ENCODE data around the gene SNRNP70.
"Not testable (repeated sequence)": the region's sequence is repeated elsewhere in the genome, so short reads cannot be mapped to it uniquely, and the experiment has no call there.

Gene SNRNP70, protein sequence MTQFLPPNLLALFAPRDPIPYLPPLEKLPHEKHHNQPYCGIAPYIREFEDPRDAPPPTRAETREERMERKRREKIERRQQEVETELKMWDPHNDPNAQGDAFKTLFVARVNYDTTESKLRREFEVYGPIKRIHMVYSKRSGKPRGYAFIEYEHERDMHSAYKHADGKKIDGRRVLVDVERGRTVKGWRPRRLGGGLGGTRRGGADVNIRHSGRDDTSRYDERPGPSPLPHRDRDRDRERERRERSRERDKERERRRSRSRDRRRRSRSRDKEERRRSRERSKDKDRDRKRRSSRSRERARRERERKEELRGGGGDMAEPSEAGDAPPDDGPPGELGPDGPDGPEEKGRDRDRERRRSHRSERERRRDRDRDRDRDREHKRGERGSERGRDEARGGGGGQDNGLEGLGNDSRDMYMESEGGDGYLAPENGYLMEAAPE

DNA sequence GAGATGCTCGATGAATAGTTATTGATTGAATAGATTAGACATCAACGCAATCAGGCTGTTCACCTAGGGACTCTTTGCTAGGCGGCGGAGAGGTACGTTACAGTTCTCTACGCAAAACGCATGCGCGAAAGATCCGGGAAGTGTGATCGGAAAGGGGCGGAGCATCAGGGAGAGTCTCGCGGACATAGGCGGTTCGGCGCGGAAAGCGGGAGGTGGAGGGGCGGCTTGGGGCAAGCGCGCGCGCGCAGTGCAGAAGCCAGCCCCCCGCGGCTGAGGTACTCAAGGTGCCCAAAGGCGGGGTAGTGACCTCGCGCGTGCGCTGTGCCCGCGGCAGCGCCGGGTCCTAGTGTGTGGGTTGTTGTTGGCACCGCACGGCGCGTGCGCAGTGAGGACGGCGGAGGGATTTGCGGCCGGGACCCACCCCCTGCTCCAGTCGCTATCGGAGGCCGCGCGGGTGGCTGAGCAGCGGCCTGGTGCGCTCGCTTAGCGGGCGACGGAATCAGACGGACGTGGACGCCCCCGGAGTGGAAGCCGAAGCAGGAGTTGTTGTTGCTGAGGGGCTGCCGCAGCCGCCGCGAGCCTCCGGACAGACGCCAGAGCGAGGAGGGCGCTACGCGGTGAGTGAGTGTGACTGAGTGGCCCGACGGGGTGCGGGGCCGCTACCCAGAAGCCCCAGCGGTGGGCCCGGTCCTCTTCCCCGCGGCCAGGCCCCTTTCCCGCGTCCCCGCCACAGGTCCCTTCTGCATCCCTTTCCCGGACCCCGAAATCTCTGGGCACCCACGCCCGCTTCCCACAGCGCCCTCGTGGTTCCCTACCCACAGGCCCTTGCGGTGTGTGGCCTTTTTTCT is at the start of gene SNRNP70:
Gene SNRNP70, plus strand, starts transcription at position 432 of the 848 bp plus-strand sequence. CDS start 964 bp downstream, outside the sequence.
- Histone ChIP-seq H2AFZ (ENCODE audit: low read length, unreplicated experiment) (no peak within 1 kb of the TSS), H3K36me3 (ENCODE audit: insufficient read depth, low read length) (peaks cover 11% of the 10 kb centered on the region), H3K4me1 (ENCODE audit: control insufficient read depth, insufficient read depth, low read length, unreplicated experiment) (peaks cover 4% of the 10 kb centered on the region), H3K79me2 (ENCODE audit: control insufficient read depth, insufficient read depth, low read length, unreplicated experiment) (peaks cover 42% of the 10 kb centered on the region), H3K4me3 (ENCODE audit: low read depth, low read length) (peak within 1 kb of the TSS; percentile 85), H3K27ac (ENCODE audit: low read depth, low read length) (peak within 1 kb of the TSS; percentile 79), H3K27me3 (ENCODE audit: insufficient read depth, low read length) (no peaks in the 10 kb centered on the region)

DNA sequence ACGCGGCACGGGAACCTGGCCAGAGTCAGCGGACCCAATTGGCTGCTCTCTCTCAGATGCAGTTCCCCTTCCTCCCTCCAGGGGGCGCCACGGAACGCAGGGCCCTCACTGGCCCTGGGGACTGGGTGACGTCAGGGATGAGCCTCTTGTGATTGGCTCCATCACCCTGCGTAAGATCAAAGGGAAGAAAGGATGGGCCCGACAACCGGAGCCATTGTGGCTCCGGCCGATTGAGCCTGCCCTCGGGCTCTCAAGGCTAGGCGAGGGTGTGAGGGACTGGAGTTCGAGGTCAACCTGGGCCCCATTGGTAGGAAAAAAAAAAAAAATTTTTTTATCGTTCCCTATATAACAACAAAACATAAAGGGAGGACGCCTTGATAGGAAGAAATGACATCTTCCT is 48.4 kb upstream of the SNRNP70 start, which contains the start of gene CGB1:
Gene CGB1, minus strand, starts transcription at position 81 of the 400 bp plus-strand sequence. CDS start 184 bp downstream, outside the sequence.
- H3K36me3 ChIP-seq (ENCODE audit: insufficient read depth, low read length); H3K79me2 ChIP-seq (ENCODE audit: control insufficient read depth, insufficient read depth, low read length, unreplicated experiment); H3K4me3 ChIP-seq (ENCODE audit: low read depth, low read length); H2AFZ ChIP-seq (ENCODE audit: low read length, unreplicated experiment); H3K4me1 ChIP-seq (ENCODE audit: control insufficient read depth, insufficient read depth, low read length, unreplicated experiment); H3K27me3 ChIP-seq (ENCODE audit: insufficient read depth, low read length); H3K27ac ChIP-seq (ENCODE audit: low read depth, low read length): not testable (repeated sequence)

DNA sequence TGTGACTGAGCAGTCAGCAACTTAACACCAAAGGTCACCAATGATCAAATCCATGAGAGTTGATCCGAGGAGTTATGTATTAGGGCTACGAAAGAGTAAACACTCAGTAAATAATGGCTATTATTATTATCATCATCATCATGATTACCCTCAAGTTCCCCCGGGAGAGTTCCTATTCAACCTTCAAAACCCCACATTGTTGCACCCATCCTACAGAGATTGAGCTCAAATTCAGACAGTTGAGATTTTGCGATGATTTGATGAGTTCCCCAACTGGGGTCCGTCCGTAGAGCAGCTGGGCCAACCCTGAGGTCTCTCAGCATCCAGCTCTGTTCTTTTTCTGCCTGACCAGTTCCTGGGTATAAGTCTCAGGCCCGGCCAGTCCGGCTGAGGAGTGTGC is 47.1 kb upstream of the SNRNP70 start:
- H3K4me1 ChIP-seq (ENCODE audit: control insufficient read depth, insufficient read depth, low read length, unreplicated experiment); H3K4me3 ChIP-seq (ENCODE audit: low read depth, low read length); H2AFZ ChIP-seq (ENCODE audit: low read length, unreplicated experiment); H3K27ac ChIP-seq (ENCODE audit: low read depth, low read length); H3K36me3 ChIP-seq (ENCODE audit: insufficient read depth, low read length); H3K27me3 ChIP-seq (ENCODE audit: insufficient read depth, low read length); H3K79me2 ChIP-seq (ENCODE audit: control insufficient read depth, insufficient read depth, low read length, unreplicated experiment): not testable (repeated sequence)

DNA sequence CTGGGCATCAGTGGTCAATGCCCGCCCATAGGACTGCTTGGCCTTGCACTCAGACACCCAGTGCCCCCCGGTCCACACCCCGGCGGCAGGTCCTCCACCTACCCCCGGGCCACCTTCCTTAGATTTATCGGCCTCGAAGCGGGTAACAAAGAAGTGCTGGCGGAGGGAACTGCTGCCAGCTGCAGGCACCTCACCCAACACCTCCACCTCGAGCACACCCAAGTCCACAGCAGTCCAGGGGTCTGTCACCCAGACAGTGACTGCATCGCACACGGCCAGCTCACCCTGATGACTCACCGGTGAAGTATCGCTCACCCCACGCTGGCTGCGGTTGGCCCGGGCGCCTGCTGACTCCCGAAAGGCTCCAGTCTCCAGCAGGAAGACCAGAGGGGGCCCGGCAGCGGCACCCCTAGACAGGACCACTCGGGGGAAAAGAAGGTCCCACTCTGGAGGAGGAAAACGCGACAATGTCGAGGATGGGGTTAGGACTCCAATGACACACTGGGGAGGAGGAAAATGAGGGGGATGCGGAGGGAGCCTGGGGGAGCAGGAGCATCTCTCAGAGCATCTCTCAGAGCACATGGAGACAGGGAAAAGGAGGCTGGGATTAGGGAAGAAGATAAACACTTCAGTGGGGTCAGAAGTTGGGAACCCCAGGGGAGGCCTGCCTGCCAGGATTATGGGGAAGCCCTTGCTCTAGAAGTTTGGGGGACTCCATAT is 46.5 kb upstream of the SNRNP70 start:
- H3K36me3 ChIP-seq (ENCODE audit: insufficient read depth, low read length); H3K4me1 ChIP-seq (ENCODE audit: control insufficient read depth, insufficient read depth, low read length, unreplicated experiment); H2AFZ ChIP-seq (ENCODE audit: low read length, unreplicated experiment); H3K27ac ChIP-seq (ENCODE audit: low read depth, low read length); H3K79me2 ChIP-seq (ENCODE audit: control insufficient read depth, insufficient read depth, low read length, unreplicated experiment); H3K27me3 ChIP-seq (ENCODE audit: insufficient read depth, low read length); H3K4me3 ChIP-seq (ENCODE audit: low read depth, low read length): not testable (repeated sequence)

DNA sequence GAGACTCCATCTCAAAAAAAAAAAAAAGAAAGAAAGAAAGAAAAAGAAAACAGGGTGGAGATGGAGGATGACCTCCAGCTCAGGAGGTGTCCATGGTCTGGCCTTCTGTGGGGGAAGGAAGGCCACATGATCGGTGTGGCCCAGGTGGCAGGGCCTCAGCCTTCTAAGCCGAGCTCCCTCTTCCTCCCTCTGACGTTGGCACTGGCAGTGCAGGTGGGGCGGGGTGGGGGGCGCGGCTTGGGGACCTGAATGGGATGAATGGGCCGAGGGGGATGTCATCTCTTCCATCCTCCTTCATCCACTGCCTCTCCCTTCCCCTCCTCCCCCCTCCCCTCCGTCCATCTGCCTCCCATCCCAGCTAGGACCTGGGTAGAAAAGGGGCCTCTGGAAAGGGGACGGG is 45.5 kb upstream of the SNRNP70 start:
- not testable (repeated sequence) for H3K36me3 ChIP-seq (ENCODE audit: insufficient read depth, low read length)

DNA sequence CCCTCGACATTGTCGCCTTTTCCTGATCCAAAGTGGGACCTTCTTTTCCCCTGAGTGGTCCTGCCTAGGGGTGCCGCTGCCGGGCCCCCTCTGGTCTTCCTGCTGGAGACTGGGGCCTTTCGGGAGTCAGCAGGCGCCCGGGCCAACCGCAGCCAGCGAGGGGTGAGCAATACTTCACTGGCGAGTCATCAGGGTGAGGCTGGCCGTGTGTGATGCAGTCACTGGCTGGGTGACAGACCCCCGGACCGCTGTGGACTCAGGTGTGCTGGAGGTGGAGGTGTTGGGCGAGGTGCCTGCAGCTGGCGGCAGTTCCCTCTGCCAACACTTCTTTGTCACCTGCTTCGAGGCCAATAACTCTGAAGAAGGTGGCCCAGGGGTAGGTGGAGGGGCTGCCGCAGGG is 43.1 kb upstream of the SNRNP70 start:
- Histone ChIP-seq H3K4me1 (ENCODE audit: control insufficient read depth, insufficient read depth, low read length, unreplicated experiment) (no peaks in the 10 kb centered on the region), H3K27ac (ENCODE audit: low read depth, low read length) (no peak overlapping the region), H3K4me3 (ENCODE audit: low read depth, low read length) (no peak overlapping the region), H2AFZ (ENCODE audit: low read length, unreplicated experiment) (no peak overlapping the region), H3K27me3 (ENCODE audit: insufficient read depth, low read length) (no peaks in the 10 kb centered on the region), H3K36me3 (ENCODE audit: insufficient read depth, low read length) (no peaks in the 10 kb centered on the region), H3K79me2 (ENCODE audit: control insufficient read depth, insufficient read depth, low read length, unreplicated experiment) (no peaks in the 10 kb centered on the region)

More for the DNA sequence above, 45.5 kb upstream of the SNRNP70 start:
- not testable (repeated sequence) for H3K4me1 ChIP-seq (ENCODE audit: control insufficient read depth, insufficient read depth, low read length, unreplicated experiment); H3K79me2 ChIP-seq (ENCODE audit: control insufficient read depth, insufficient read depth, low read length, unreplicated experiment); H3K27ac ChIP-seq (ENCODE audit: low read depth, low read length); H3K27me3 ChIP-seq (ENCODE audit: insufficient read depth, low read length); H2AFZ ChIP-seq (ENCODE audit: low read length, unreplicated experiment); H3K4me3 ChIP-seq (ENCODE audit: low read depth, low read length)

DNA sequence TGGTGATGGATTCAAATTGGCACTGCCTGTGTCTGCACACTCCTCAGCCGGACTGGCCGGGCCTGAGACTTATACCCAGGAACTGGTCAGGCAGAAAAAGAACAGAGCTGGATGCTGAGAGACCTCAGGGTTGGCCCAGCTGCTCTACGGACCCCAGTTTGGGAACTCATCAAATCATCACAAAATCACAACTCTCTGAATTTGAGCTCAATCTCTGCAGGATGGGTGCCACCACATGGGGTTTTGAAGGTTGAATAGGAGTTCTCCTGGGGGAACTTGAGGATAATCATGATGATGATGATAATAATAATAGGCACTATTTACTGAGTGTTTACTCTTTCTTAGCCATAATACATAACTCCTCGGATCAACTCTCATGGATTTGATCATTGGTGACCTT is 42.6 kb upstream of the SNRNP70 start:
- not testable (repeated sequence) for H3K36me3 ChIP-seq (ENCODE audit: insufficient read depth, low read length); H3K79me2 ChIP-seq (ENCODE audit: control insufficient read depth, insufficient read depth, low read length, unreplicated experiment); H3K27me3 ChIP-seq (ENCODE audit: insufficient read depth, low read length); H2AFZ ChIP-seq (ENCODE audit: low read length, unreplicated experiment); H3K27ac ChIP-seq (ENCODE audit: low read depth, low read length); H3K4me1 ChIP-seq (ENCODE audit: control insufficient read depth, insufficient read depth, low read length, unreplicated experiment); H3K4me3 ChIP-seq (ENCODE audit: low read depth, low read length)

DNA sequence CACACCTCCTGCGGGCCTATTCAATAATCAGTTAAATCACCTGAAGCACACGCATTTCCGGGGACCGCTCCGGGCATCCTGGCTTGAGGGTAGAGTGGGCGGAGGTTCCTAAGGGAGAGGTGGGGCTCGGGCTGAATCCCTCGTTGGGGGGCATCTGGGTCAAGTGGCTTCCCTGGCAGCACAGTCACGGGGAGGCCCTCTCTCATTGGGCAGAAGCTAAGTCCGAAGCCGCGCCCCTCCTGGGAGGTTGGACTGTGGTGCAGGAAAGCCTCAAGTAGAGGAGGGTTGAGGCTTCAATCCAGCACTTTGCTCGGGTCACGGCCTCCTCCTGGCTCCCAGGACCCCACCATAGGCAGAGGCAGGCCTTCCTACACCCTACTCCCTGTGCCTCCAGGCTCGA is 41.7 kb upstream of the SNRNP70 start, which contains the start of gene CGB5:
Gene CGB5, plus strand, starts transcription at position 301 of the 400 bp plus-strand sequence. CDS start 362 bp downstream, outside the sequence.
- H2AFZ ChIP-seq (ENCODE audit: low read length, unreplicated experiment); H3K27ac ChIP-seq (ENCODE audit: low read depth, low read length); H3K36me3 ChIP-seq (ENCODE audit: insufficient read depth, low read length); H3K4me3 ChIP-seq (ENCODE audit: low read depth, low read length); H3K4me1 ChIP-seq (ENCODE audit: control insufficient read depth, insufficient read depth, low read length, unreplicated experiment); H3K27me3 ChIP-seq (ENCODE audit: insufficient read depth, low read length); H3K79me2 ChIP-seq (ENCODE audit: control insufficient read depth, insufficient read depth, low read length, unreplicated experiment): not testable (repeated sequence)

DNA sequence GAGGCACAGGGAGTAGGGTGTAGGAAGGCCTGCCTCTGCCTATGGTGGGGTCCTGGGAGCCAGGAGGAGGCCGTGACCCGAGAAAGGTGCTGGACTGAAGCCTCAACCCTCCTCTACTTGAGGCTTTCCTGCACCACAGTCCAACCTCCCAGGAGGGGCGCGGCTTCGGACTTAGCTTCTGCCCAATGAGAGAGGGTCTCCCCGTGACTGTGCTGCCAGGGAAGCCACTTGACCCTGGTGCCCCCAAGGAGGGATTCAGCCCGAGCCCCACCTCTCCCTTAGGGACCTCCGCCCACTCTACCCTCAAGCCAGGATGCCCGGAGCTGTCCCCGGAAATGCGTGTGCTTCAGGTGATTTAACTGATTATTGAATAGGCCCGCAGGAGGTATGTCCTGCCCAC is 36.2 kb upstream of the SNRNP70 start, which contains the start of gene CGB8:
Gene CGB8, minus strand, starts transcription at position 101 of the 400 bp plus-strand sequence. CDS start 372 bp downstream, outside the sequence.
- H3K27ac ChIP-seq (ENCODE audit: low read depth, low read length); H3K4me3 ChIP-seq (ENCODE audit: low read depth, low read length); H3K4me1 ChIP-seq (ENCODE audit: control insufficient read depth, insufficient read depth, low read length, unreplicated experiment); H3K27me3 ChIP-seq (ENCODE audit: insufficient read depth, low read length); H3K79me2 ChIP-seq (ENCODE audit: control insufficient read depth, insufficient read depth, low read length, unreplicated experiment); H2AFZ ChIP-seq (ENCODE audit: low read length, unreplicated experiment); H3K36me3 ChIP-seq (ENCODE audit: insufficient read depth, low read length): not testable (repeated sequence)

DNA sequence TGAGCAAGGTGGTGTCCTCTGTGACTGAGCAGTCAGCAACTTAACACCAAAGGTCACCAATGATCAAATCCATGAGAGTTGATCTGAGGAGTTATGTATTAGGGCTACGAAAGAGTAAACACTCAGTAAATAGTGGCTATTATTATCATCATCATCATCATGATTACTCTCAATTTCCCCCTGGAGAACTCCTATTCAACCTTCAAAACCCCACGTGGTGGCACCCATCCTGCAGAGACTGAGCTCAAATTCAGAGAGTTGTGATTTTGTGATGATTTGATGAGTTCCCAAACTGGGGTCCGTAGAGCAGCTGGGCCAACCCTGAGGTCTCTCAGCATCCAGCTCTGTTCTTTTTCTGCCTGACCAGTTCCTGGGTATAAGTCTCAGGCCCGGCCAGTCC is 35.4 kb upstream of the SNRNP70 start:
- H2AFZ ChIP-seq (ENCODE audit: low read length, unreplicated experiment); H3K27ac ChIP-seq (ENCODE audit: low read depth, low read length); H3K36me3 ChIP-seq (ENCODE audit: insufficient read depth, low read length); H3K4me3 ChIP-seq (ENCODE audit: low read depth, low read length); H3K79me2 ChIP-seq (ENCODE audit: control insufficient read depth, insufficient read depth, low read length, unreplicated experiment); H3K27me3 ChIP-seq (ENCODE audit: insufficient read depth, low read length); H3K4me1 ChIP-seq (ENCODE audit: control insufficient read depth, insufficient read depth, low read length, unreplicated experiment): not testable (repeated sequence)
